Measurements from ENCODE around the gene SHCBP1.
"Not testable (repeated sequence)": the region's sequence is repeated elsewhere in the genome, so short reads cannot be mapped to it uniquely, and the experiment has no call there.

The SHCBP1 gene

DNA sequence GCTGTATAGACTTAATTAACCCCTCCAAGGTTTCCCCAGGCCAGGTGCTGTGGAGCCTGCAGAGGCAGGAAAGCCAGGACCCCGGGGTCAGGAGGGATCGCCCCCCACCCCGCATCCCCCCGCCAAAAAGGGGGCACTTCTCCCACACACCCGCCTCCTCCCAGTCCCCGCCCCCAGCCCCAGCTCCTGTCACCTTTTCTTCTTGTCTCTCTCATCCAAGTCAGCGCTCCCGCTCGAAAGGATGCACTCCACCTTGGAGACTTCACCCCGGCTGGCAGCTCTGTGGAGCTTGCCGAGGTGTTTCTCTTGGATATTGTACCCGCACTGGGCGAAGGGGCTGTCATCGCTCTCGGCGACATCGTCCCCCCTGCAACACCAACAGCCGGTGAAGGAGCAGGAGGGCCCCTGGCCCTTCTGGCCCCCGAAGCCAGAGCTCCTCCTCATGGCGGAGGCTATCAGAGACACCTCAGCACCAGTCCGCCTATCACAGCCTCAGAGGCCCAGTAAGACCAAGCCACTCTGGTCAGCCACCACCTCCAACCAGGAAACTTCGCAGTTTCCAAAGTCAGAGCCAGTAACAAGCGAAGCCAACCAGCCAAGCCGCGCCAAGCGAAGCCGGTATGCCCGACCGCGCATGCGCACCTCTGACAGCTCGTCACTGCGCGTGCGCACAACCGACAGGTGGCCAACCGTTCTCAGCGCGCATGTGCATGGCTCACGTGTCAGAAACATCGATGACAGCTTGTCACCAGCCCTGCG is 52.5 kb downstream of the SHCBP1 start:
- DNase-seq (ENCODE audit: low read depth, low spot score), result no peak
- no peak overlapping the region for H3K27ac ChIP-seq

DNA sequence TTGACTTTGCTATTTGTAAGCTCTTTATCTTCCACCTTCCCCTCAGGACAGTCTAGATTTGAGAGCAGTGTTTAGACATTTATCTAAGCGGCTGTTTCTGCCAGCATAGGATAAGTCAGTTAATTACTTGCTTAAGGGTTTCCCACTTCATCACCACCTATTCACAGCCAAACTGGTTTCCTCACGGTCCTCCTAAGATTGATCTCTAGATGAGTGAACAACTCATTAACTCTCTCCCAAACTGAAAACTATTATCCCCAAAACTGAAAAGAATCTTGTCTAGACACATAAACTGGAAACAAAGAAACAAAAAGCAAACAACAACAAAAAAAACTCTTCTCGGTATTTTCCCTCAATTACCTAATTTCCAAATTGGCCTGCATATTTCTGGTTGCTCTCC is 58.2 kb downstream of the SHCBP1 start:
- DNase-seq (ENCODE audit: low read depth, low spot score), result no peak
- TF ChIP-seq POLR2AphosphoS5 (IDR thresholded peaks at IDR 0.05; ENCODE audit: borderline replicate concordance, low read depth, low read length), result no peak
- TF ChIP-seq EZH2 (IDR thresholded peaks at IDR 0.05), result no peak
- TF ChIP-seq FOXP2 (optimal IDR thresholded peaks at IDR 0.05; ENCODE audit: control extremely low read depth, extremely low read length, insufficient read depth), result no peak
- Histone ChIP-seq H3K9ac (ENCODE audit: insufficient read length) (no peak overlapping the region), H3K4me3 (no peak overlapping the region), H3K36me3 (ENCODE audit: insufficient read depth, low read length) (no peaks in the 10 kb centered on the region), H3K27ac (no peak overlapping the region), H3K9me3 (ENCODE audit: low read depth, low read length) (no peaks in the 10 kb centered on the region)

More for the DNA sequence above, 52.5 kb downstream of the SHCBP1 start:
- H3K4me3 ChIP-seq, result no peak overlapping the region
- H3K9me3 ChIP-seq (ENCODE audit: low read depth, low read length), result no peaks in the 10 kb centered on the region
- TF ChIP-seq EZH2 (IDR thresholded peaks at IDR 0.05), result no peak
- no peak for TF ChIP-seq FOXP2 (optimal IDR thresholded peaks at IDR 0.05; ENCODE audit: control extremely low read depth, extremely low read length, insufficient read depth)
- TF ChIP-seq POLR2AphosphoS5 (IDR thresholded peaks at IDR 0.05; ENCODE audit: borderline replicate concordance, low read depth, low read length), result no peak
- no peaks in the 10 kb centered on the region for H3K36me3 ChIP-seq (ENCODE audit: insufficient read depth, low read length)
- no peak overlapping the region for H3K9ac ChIP-seq (ENCODE audit: insufficient read length)

DNA sequence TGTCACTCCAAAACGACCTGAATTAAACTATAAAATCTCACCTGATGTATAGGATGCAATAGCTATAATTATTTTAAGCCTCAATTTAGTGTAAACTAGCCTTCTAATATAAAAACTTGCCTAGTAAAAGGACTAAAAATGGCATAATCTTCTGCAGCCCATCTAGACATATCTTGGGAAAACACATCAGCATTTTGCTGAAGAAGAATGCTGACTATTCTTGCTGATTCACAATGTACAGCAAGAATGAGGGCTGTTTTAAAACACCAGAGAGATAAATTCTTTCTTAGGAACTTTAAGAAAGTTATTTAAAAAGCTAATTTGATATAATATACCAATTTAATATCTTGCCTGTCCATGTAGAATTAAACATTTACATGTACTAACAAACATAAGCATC is 63.2 kb downstream of the SHCBP1 start:
- TF ChIP-seq POLR2AphosphoS5 (IDR thresholded peaks at IDR 0.05; ENCODE audit: borderline replicate concordance, low read depth, low read length), result no peak
- no peak for TF ChIP-seq EZH2 (IDR thresholded peaks at IDR 0.05)
- no peak for TF ChIP-seq FOXP2 (optimal IDR thresholded peaks at IDR 0.05; ENCODE audit: control extremely low read depth, extremely low read length, insufficient read depth)
- no peak overlapping the region for H3K9ac ChIP-seq (ENCODE audit: insufficient read length)

DNA sequence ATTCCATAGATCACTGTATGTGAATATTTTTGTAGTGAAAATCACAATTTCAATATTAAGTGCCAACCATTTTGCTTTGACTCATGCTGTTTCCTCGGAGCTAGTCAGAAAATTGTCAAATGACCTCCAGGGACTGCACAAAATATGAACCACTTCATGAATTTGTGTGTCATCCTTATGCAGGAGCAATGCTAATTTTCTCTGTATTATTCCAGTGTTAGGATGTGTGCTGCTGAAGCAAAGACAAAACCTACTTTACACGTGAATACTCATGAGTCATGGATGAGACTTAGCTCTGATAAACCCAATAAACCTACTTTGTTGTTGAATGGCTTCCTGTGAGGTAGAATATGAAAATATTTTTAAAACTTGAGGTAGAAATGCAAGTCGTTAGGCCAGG is 65.2 kb downstream of the SHCBP1 start:
- no peaks in the 10 kb centered on the region for H3K36me3 ChIP-seq (ENCODE audit: insufficient read depth, low read length)
- H3K4me3 ChIP-seq, result no peak overlapping the region
- no peak overlapping the region for H3K27ac ChIP-seq
- H3K9me3 ChIP-seq (ENCODE audit: low read depth, low read length), result no peaks in the 10 kb centered on the region
- no peak overlapping the region for H3K9ac ChIP-seq (ENCODE audit: insufficient read length)
- TF ChIP-seq EZH2 (IDR thresholded peaks at IDR 0.05) (no peak), POLR2AphosphoS5 (IDR thresholded peaks at IDR 0.05; ENCODE audit: borderline replicate concordance, low read depth, low read length) (no peak), FOXP2 (optimal IDR thresholded peaks at IDR 0.05; ENCODE audit: control extremely low read depth, extremely low read length, insufficient read depth) (no peak)
- no peak for DNase-seq (ENCODE audit: low read depth, low spot score)

More for the DNA sequence above, 63.2 kb downstream of the SHCBP1 start:
- DNase-seq (ENCODE audit: low read depth, low spot score), result no peak
- Histone ChIP-seq H3K36me3 (ENCODE audit: insufficient read depth, low read length) (no peaks in the 10 kb centered on the region), H3K9me3 (ENCODE audit: low read depth, low read length) (no peaks in the 10 kb centered on the region), H3K27ac (no peak overlapping the region), H3K4me3 (no peak overlapping the region)

DNA sequence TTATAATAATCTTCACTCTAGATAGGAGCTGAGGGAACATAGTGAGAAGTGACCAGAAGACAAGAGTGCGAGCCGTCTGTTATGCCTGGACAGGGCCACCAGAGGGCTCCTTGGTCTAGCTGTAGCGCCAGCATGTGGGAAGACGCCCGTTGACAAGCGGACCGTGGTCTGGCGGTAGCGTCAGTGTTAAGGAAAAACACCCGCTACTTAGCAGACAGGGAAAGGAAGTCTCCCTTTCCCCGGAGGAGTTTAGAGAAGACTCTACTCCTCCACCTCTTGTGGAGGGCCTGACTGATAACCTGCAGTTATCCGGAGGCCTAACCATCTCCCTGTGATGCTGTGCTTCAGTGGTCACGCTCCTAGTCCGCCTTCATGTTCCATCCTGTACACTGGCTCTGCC is 66.7 kb downstream of the SHCBP1 start:
- not testable (repeated sequence) for DNase-seq (ENCODE audit: low read depth, low spot score); H3K4me3 ChIP-seq; H3K36me3 ChIP-seq (ENCODE audit: insufficient read depth, low read length); H3K9me3 ChIP-seq (ENCODE audit: low read depth, low read length); H3K27ac ChIP-seq; H3K9ac ChIP-seq (ENCODE audit: insufficient read length)

DNA sequence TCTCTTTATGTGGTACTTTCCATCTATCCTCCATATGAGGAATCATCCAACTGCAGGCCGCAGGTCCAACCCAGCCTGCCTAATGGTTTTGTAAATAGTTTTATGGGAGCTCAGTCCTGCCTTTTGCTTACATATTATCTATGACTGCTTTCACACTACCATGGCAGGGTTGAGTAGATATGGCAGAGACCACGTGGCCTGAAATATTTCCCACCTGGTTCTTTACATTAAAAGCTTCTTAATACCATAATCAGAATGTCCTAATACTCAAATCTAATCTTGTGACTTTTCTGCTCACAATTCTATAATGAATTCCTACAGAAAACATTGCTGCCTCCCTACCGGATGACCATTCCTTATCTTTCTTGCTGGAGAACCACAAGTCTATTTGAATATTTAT is 71.7 kb downstream of the SHCBP1 start:
- no peak for DNase-seq (ENCODE audit: low read depth, low spot score)
- no peak overlapping the region for H3K9ac ChIP-seq (ENCODE audit: insufficient read length)
- no peaks in the 10 kb centered on the region for H3K9me3 ChIP-seq (ENCODE audit: low read depth, low read length)
- no peak overlapping the region for H3K27ac ChIP-seq
- no peak for TF ChIP-seq FOXP2 (optimal IDR thresholded peaks at IDR 0.05; ENCODE audit: control extremely low read depth, extremely low read length, insufficient read depth)
- no peak for TF ChIP-seq POLR2AphosphoS5 (IDR thresholded peaks at IDR 0.05; ENCODE audit: borderline replicate concordance, low read depth, low read length)
- TF ChIP-seq EZH2 (IDR thresholded peaks at IDR 0.05), result no peak
- H3K4me3 ChIP-seq, result no peak overlapping the region
- no peaks in the 10 kb centered on the region for H3K36me3 ChIP-seq (ENCODE audit: insufficient read depth, low read length)
